ENCODE data around the gene MAP3K7CL.

Gene MAP3K7CL

GRCh38 chr21:29170944-29171343 lies 40.5 kb downstream of the MAP3K7CL start:
- DNase-seq: no peak

- no peak for DNase-seq
Observed at GRCh38 chr21:29172282-29172681, 41.8 kb downstream of the MAP3K7CL start.

GRCh38 chr21:29174607-29175013 lies 44.2 kb downstream of the MAP3K7CL start:
- no peak for DNase-seq

GRCh38 chr21:29175408-29176134 lies 45.1 kb downstream of the MAP3K7CL start:
- DNase-seq: no peak

GRCh38 chr21:29176471-29177120 lies 46.2 kb downstream of the MAP3K7CL start:
- DNase-seq: no peak

GRCh38 chr21:29177800-29178199 lies 47.4 kb downstream of the MAP3K7CL start:
- DNase-seq: no peak

GRCh38 chr21:29178926-29179325 lies 48.5 kb downstream of the MAP3K7CL start:
- no peak for DNase-seq

GRCh38 chr21:29179503-29179902 lies 49.1 kb downstream of the MAP3K7CL start:
- no peak for DNase-seq

GRCh38 chr21:29181799-29182470 lies 51.5 kb downstream of the MAP3K7CL start:
- no peak for DNase-seq

- no peak for DNase-seq
Observed at GRCh38 chr21:29182691-29183092, 52.2 kb downstream of the MAP3K7CL start.

GRCh38 chr21:29184037-29184436 lies 53.6 kb downstream of the MAP3K7CL start:
- no peak for DNase-seq

- no peak for DNase-seq
Observed at GRCh38 chr21:29185172-29185571, 54.7 kb downstream of the MAP3K7CL start.

- DNase-seq: no peak
Observed at GRCh38 chr21:29185633-29186032, 55.2 kb downstream of the MAP3K7CL start.

GRCh38 chr21:29186246-29186645 lies 55.8 kb downstream of the MAP3K7CL start:
- no peak for DNase-seq

- no peak for DNase-seq
Observed at GRCh38 chr21:29187944-29188343, 57.5 kb downstream of the MAP3K7CL start.

- DNase-seq: no peak
Observed at GRCh38 chr21:29189353-29189752, 58.9 kb downstream of the MAP3K7CL start.

- DNase-seq: peak; percentile 50
Observed at GRCh38 chr21:29190923-29191331, 60.5 kb downstream of the MAP3K7CL start.

- no peak for DNase-seq
Observed at GRCh38 chr21:29193072-29193471, 62.6 kb downstream of the MAP3K7CL start.

- no peak for DNase-seq
Observed at GRCh38 chr21:29193901-29194300, 63.5 kb downstream of the MAP3K7CL start.

- no peak for DNase-seq
Observed at GRCh38 chr21:29194342-29194741, 63.9 kb downstream of the MAP3K7CL start.

- DNase-seq: no peak
Observed at GRCh38 chr21:29194847-29195246, 64.4 kb downstream of the MAP3K7CL start.

GRCh38 chr21:29195981-29196669 lies 65.7 kb downstream of the MAP3K7CL start:
- DNase-seq: peak; percentile 53

GRCh38 chr21:29196670-29197191 lies 66.3 kb downstream of the MAP3K7CL start:
- no peak for DNase-seq
